ENCODE measurements around the gene RABGGTB. TPM values are rescaled to one million over a fixed set of nuclear protein-coding genes. Genes with fewer than 3 reads are reported as not detected.
"Not testable (repeated sequence)": the region's sequence is repeated elsewhere in the genome, so short reads cannot be mapped to it uniquely, and the experiment has no call there.

RABGGTB gene
- 205 and 272 TPM in 2 replicates for total RNA-seq (2014; rRNA removed; shearing (Covaris generic))
- 430 and 646 TPM in 2 replicates for polyA plus RNA-seq (2014; cell fraction: nucleus; rRNA removed)

- peak; percentile 92 for DNase-seq (ENCODE audit: extremely low read depth, low read depth)
These were observed at the start of gene RABGGTB for GRCh38 chr1:75785983-75786853. TSS of gene RABGGTB (plus strand) at chr1:75786256. CDS start at chr1:75786272, 16 bp downstream.

GRCh38 chr1:75742047-75742625 lies 43.9 kb upstream of the RABGGTB start:
- DNase-seq (ENCODE audit: extremely low read depth, low read depth) = no peak

- DNase-seq (ENCODE audit: extremely low read depth, low read depth) = no peak
These were observed 40.8 kb upstream of the RABGGTB start for GRCh38 chr1:75745276-75745675.

- not testable (repeated sequence) for DNase-seq (ENCODE audit: extremely low read depth, low read depth)
These were observed 28.8 kb upstream of the RABGGTB start for GRCh38 chr1:75757210-75757609.

GRCh38 chr1:75758543-75758942 lies 27.5 kb upstream of the RABGGTB start:
- not testable (repeated sequence) for DNase-seq (ENCODE audit: extremely low read depth, low read depth)

- DNase-seq (ENCODE audit: extremely low read depth, low read depth) = no peak
These were observed 21.9 kb upstream of the RABGGTB start for GRCh38 chr1:75764057-75764655.

GRCh38 chr1:75765697-75766355 lies 20.2 kb upstream of the RABGGTB start:
- no peak for DNase-seq (ENCODE audit: extremely low read depth, low read depth)

GRCh38 chr1:75768016-75768415 lies 18.0 kb upstream of the RABGGTB start:
- DNase-seq (ENCODE audit: extremely low read depth, low read depth) = no peak

GRCh38 chr1:75770761-75771160 lies 15.3 kb upstream of the RABGGTB start:
- no peak for DNase-seq (ENCODE audit: extremely low read depth, low read depth)

GRCh38 chr1:75771978-75772377 lies 14.1 kb upstream of the RABGGTB start:
- DNase-seq (ENCODE audit: extremely low read depth, low read depth) = no peak

- not testable (repeated sequence) for DNase-seq (ENCODE audit: extremely low read depth, low read depth)
These were observed 8.2 kb upstream of the RABGGTB start for GRCh38 chr1:75777812-75778211.

GRCh38 chr1:75778694-75779093 lies 7.4 kb upstream of the RABGGTB start:
- not testable (repeated sequence) for DNase-seq (ENCODE audit: extremely low read depth, low read depth)

- DNase-seq (ENCODE audit: extremely low read depth, low read depth) = not testable (repeated sequence)
These were observed 5.9 kb upstream of the RABGGTB start for GRCh38 chr1:75780183-75780582.

GRCh38 chr1:75783920-75784319 lies 2.1 kb upstream of the RABGGTB start:
- DNase-seq (ENCODE audit: extremely low read depth, low read depth) = not testable (repeated sequence)

- DNase-seq (ENCODE audit: extremely low read depth, low read depth) = no peak
These were observed 605 bp upstream of the RABGGTB start for GRCh38 chr1:75785320-75785982.

GRCh38 chr1:75786901-75787493 lies 941 bp downstream of the RABGGTB start:
- DNase-seq (ENCODE audit: extremely low read depth, low read depth) = no peak

GRCh38 chr1:75787524-75787923 lies 1.5 kb downstream of the RABGGTB start:
- DNase-seq (ENCODE audit: extremely low read depth, low read depth) = no peak

- DNase-seq (ENCODE audit: extremely low read depth, low read depth) = no peak
These were observed 3.9 kb downstream of the RABGGTB start for GRCh38 chr1:75789988-75790387.

- no peak for DNase-seq (ENCODE audit: extremely low read depth, low read depth)
These were observed 5.0 kb downstream of the RABGGTB start for GRCh38 chr1:75791022-75791421.

- no peak for DNase-seq (ENCODE audit: extremely low read depth, low read depth)
These were observed 6.0 kb downstream of the RABGGTB start for GRCh38 chr1:75792091-75792490.

Measured in NCI-H460 (cell line).